CD4-positive, alpha-beta memory T cell (primary cell): Measurements from ENCODE around the gene XXYLT1. TPM values are rescaled to one million over a fixed set of nuclear protein-coding genes. Genes with fewer than 3 reads are reported as not detected.
"Not testable (repeated sequence)": the region's sequence is repeated elsewhere in the genome, so short reads cannot be mapped to it uniquely, and the experiment has no call there.

Experiments
- CTCF ChIA-PET: fragments of 350-600 bp; sonication (Branson Sonifier 250); formaldehyde crosslinking; loops from one replicate; lab custom pipeline; 2021; ENCODE audit warnings: inconsistent platforms; ENCODE audit not compliant: partially characterized antibody; lab: Charles Lee
- POLR2A ChIA-PET: fragments of 350-600 bp; sonication (Branson Sonifier 250); formaldehyde crosslinking; loops from one replicate; lab custom pipeline; 2021; ENCODE audit not compliant: partially characterized antibody; lab: Charles Lee
- DNase-seq, 5 donors: peaks; one replicate each; pipeline versions ENCODE4 v3.0.0 to v3.0.0-alpha.2; 2020 to 2022; ENCODE audit warnings: mixed read lengths in 1 of 5
- H3K27ac ChIP-seq: one replicate; pipeline ENCODE4 v1.7.0; 2013; ENCODE audit warnings: low read depth, low read length
- H3K27me3 ChIP-seq: 2 replicates; pipeline ENCODE4 v1.7.0; 2013; ENCODE audit warnings: mild to moderate bottlenecking, low read length, moderate library complexity; ENCODE audit not compliant: insufficient read depth
- H3K36me3 ChIP-seq: 2 replicates; pipeline ENCODE4 v1.7.0; 2013; ENCODE audit warnings: mild to moderate bottlenecking, low read length, moderate library complexity; ENCODE audit not compliant: insufficient read depth
- H3K4me1 ChIP-seq: 2 replicates; pipeline ENCODE4 v1.7.0; 2013; ENCODE audit warnings: mild to moderate bottlenecking, low read length, moderate library complexity; ENCODE audit not compliant: insufficient read depth
- H3K4me3 ChIP-seq, 2 donors: one replicate each; pipeline ENCODE4 v1.7.0; 2013; ENCODE audit warnings: low read length in 2 of 2, mild to moderate bottlenecking in 1 of 2
- H3K9me3 ChIP-seq, 2 donors: one replicate each; pipeline ENCODE4 v1.7.0; 2013; ENCODE audit warnings: low read length in 2 of 2, control low read depth in 1 of 2; ENCODE audit not compliant: control insufficient read depth in 1 of 2
- H3K27ac Mint-ChIP-seq, 7 donors: one replicate each; pipeline ENCODE4 v1.8.0; 2020 to 2021; ENCODE audit warnings: mixed read lengths in 7 of 7, mild to moderate bottlenecking in 6 of 7, inconsistent platforms in 3 of 7, moderate library complexity in 3 of 7
- H3K27me3 Mint-ChIP-seq, 2 donors: one replicate each; pipeline ENCODE4 v1.8.0; 2020 to 2021; ENCODE audit warnings: mixed read lengths in 2 of 2
- H3K36me3 Mint-ChIP-seq, 2 donors: one replicate each; pipeline ENCODE4 v1.8.0; 2020 to 2021; ENCODE audit warnings: mixed read lengths in 2 of 2, inconsistent platforms in 1 of 2, mild to moderate bottlenecking in 1 of 2
- H3K4me1 Mint-ChIP-seq, 4 donors: one replicate each; pipeline ENCODE4 v1.8.0; 2020 to 2021; ENCODE audit warnings: mixed read lengths in 4 of 4, mild to moderate bottlenecking in 1 of 4
- H3K4me3 Mint-ChIP-seq, 8 donors: one replicate each; pipeline ENCODE4 v1.8.0; 2020 to 2021; ENCODE audit warnings: mixed read lengths in 8 of 8, mild to moderate bottlenecking in 7 of 8, moderate library complexity in 6 of 8, inconsistent platforms in 3 of 8
- H3K9me3 Mint-ChIP-seq, 8 donors: one replicate each; pipeline ENCODE4 v1.8.0; 2020 to 2021; ENCODE audit warnings: mixed read lengths in 8 of 8, mild to moderate bottlenecking in 5 of 8, inconsistent platforms in 3 of 8, moderate library complexity in 1 of 8
- intact Hi-C: fragments of 100-400 bp; cut with micrococcal nuclease; formaldehyde crosslinking; loops from one replicate; pipeline ENCODE4 v1.15.1; 2023
- polyA plus RNA-seq, 2 donors: library from polyadenylated mRNA; unstranded; fragments of 300-500 nt; fragmentation: Illumina TruSeq; gene quantifications; one replicate each; pipeline ENCODE4 v1.2.3, GENCODE V29; 2021
- total RNA-seq, 2 experiments: library from RNA; stranded (reverse); gene quantifications; one replicate each; pipeline ENCODE4 v1.2.3, GENCODE V29; 2021

Gene XXYLT1
- total and polyA plus RNA-seq, 4 experiments from 2014 or later: 3.9 to 6.3 (median 4.3) TPM

DNA sequence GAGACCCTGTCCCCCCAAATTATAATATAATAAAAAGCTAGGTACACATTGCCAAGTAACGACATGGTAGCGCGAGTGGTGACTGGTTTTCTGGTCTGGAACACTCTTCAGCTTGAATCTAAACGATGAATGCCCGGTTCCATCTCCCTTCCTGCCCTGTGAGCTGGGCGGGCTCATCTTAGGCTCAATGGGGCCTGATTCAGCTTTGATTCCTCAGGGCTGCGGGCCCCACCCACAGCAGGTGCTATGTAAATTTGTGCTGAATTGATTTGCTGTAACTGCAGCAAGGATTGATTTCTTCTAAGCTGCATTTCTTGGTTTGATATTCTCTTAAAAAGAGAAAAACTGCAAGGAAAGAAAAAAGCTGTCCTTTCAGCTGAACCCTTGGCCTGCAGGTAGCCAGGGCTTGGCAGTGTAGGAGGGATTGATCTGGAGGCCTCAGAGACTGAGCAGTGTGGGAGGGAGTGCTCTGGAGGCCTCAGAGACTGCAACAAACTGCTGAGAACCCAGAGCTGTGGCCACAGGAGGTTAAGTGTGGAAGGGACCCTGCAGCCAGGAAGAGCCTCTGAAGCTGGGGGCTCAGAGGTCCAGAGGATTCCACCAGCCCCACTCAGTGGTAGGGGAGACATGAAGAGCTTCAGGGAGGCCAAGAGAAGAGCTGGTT is 231.6 kb downstream of the XXYLT1 start:
- H3K4me1 ChIP-seq: no peaks in the 10 kb centered on the region
- no peak for DNase-seq
- Mint-ChIP-seq H3K4me1 (no peaks in the 10 kb centered on the region), H3K9me3 (no peaks in the 10 kb centered on the region), H3K36me3 (no peaks in the 10 kb centered on the region), H3K27me3 (peaks cover 3 to 9% of the 10 kb centered on the region in 2 donors), H3K4me3 (no peak overlapping the region), H3K27ac (no peak overlapping the region)
- no peak overlapping the region for H3K4me3 ChIP-seq
- CTCF ChIA-PET: no interaction called here
- no peak overlapping the region for H3K27ac ChIP-seq
- H3K36me3 ChIP-seq: no peaks in the 10 kb centered on the region
- POLR2A ChIA-PET: no interaction called here
- no peaks in the 10 kb centered on the region for H3K9me3 ChIP-seq
- intact Hi-C loops: no loop called here
- H3K27me3 ChIP-seq: no peaks in the 10 kb centered on the region

DNA sequence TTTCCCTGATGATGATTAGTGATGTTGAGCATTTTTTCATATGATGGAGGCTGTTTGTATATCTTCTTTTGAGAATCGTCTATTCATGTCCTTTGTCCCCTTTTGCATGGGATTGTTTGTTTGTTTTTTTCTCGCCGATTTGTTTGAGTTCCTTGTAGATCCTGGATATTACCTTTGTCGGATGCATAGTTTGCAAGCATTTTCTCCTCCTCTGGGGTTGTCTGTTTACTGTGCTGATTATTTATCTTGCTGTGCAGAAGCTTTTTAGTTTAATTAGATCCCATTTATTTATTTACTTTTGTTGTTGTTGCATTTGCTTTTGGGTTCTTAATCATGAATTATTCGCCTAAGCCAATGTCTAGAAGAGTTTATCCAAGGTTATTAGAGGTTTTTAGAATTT is 232.8 kb downstream of the XXYLT1 start:
- CTCF ChIA-PET: no interaction called here
- Mint-ChIP-seq H3K27ac (no peak overlapping the region), H3K27me3 (peaks cover 5 to 8% of the 10 kb centered on the region in 2 donors), H3K36me3 (no peaks in the 10 kb centered on the region), H3K4me1 (no peaks in the 10 kb centered on the region), H3K9me3 (no peaks in the 10 kb centered on the region), H3K4me3 (no peak overlapping the region)
- Histone ChIP-seq H3K36me3 (no peaks in the 10 kb centered on the region), H3K4me1 (no peaks in the 10 kb centered on the region), H3K9me3 (no peaks in the 10 kb centered on the region), H3K27ac (no peak overlapping the region), H3K4me3 (no peak overlapping the region), H3K27me3 (no peaks in the 10 kb centered on the region)
- POLR2A ChIA-PET: no interaction called here
- intact Hi-C loops: no loop called here
- no peak for DNase-seq

DNA sequence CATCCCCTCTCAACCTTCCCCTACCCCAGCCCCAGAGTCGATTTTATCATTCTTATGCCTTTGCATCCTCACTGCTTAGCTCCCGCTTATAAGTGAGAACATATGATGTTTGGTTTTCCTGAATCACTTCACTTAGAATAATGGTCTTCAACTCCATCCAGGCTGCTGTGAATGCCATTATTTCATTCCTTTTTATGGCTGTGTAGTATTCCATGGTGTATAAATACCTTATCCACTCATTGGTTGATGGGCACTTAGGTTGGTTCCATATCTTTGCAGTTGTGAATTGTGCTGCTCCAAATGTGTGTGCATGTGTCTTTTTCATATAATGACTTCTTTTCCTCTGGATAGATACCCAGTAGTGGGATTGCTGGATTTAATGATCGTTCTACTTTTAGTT is 233.4 kb downstream of the XXYLT1 start:
- DNase-seq, H3K27ac ChIP-seq, H3K9me3 Mint-ChIP-seq, H3K36me3 Mint-ChIP-seq, H3K27ac Mint-ChIP-seq, H3K36me3 ChIP-seq, H3K4me1 ChIP-seq, H3K4me1 Mint-ChIP-seq, H3K27me3 Mint-ChIP-seq, H3K4me3 Mint-ChIP-seq, H3K27me3 ChIP-seq, H3K4me3 ChIP-seq, CTCF ChIA-PET, intact Hi-C loops, H3K9me3 ChIP-seq, POLR2A ChIA-PET: not testable (repeated sequence)

- POLR2A ChIA-PET: no interaction called here
- no peak overlapping the region for H3K27ac Mint-ChIP-seq
Observed at GRCh38 chr3:195036974-195037373, 234.0 kb downstream of the XXYLT1 start.

DNA sequence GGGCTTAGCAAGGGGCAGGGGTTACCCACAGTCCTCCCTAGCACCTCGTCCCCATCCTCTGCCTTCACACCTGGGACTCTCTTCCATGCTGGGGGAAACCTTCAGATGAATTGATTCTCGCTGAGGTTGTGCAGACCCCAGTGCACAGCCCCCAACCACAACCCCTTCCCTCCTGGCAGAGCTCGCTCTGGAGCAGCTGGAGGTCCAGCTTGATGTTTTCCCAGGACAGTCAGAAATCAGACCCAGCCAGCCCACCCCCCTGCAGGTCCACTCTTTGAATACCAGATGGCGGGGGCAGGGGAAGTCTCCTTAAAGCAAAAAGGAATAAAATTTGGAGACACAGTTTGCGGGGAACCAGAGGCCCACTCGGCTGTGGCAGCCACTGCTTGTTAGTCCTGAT is 234.4 kb downstream of the XXYLT1 start:
- H3K27me3 Mint-ChIP-seq: peaks cover 3 to 8% of the 10 kb centered on the region in 2 donors
- POLR2A ChIA-PET: no interaction called here
- H3K36me3 ChIP-seq: no peaks in the 10 kb centered on the region
- H3K4me1 ChIP-seq: no peaks in the 10 kb centered on the region
- H3K4me3 ChIP-seq: no peak overlapping the region
- H3K27me3 ChIP-seq: no peaks in the 10 kb centered on the region
- no peak overlapping the region for H3K4me3 Mint-ChIP-seq
- no peak overlapping the region for H3K27ac ChIP-seq
- no peaks in the 10 kb centered on the region for H3K9me3 Mint-ChIP-seq
- intact Hi-C loops: no loop called here
- no peaks in the 10 kb centered on the region for H3K4me1 Mint-ChIP-seq
- no peaks in the 10 kb centered on the region for H3K36me3 Mint-ChIP-seq
- no peaks in the 10 kb centered on the region for H3K9me3 ChIP-seq
- CTCF ChIA-PET: no interaction called here
- H3K27ac Mint-ChIP-seq: no peak overlapping the region
- DNase-seq: no peak

More at GRCh38 chr3:195036974-195037373, 234.0 kb downstream of the XXYLT1 start:
- Histone ChIP-seq H3K36me3 (no peaks in the 10 kb centered on the region), H3K4me1 (no peaks in the 10 kb centered on the region), H3K27me3 (no peaks in the 10 kb centered on the region), H3K9me3 (no peaks in the 10 kb centered on the region), H3K4me3 (no peak overlapping the region), H3K27ac (no peak overlapping the region)
- CTCF ChIA-PET: no interaction called here
- Mint-ChIP-seq H3K4me1 (no peaks in the 10 kb centered on the region), H3K9me3 (no peaks in the 10 kb centered on the region), H3K36me3 (no peaks in the 10 kb centered on the region), H3K4me3 (no peak overlapping the region), H3K27me3 (peaks cover 3 to 8% of the 10 kb centered on the region in 2 donors)
- no peak for DNase-seq
- intact Hi-C loops: no loop called here

DNA sequence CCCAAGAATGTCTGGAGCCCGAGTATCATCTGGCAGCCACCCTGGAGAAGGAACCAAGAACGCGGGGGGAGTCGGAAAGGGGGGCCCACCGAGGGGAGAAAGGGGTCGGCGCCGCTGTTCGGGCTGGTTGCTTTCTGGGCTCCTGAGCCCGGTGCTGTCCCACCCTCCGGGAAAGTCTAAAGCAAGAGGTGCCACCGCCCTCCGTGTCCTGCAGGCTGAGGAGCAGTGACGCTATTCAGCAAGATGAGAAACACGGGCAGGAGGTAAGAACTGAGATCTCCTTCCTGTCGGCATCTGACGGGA is 234.8 kb downstream of the XXYLT1 start:
- no peak overlapping the region for H3K4me3 Mint-ChIP-seq
- H3K4me3 ChIP-seq: no peak overlapping the region
- no peak overlapping the region for H3K27ac ChIP-seq
- no peaks in the 10 kb centered on the region for H3K27me3 ChIP-seq
- H3K36me3 Mint-ChIP-seq: no peaks in the 10 kb centered on the region
- H3K4me1 ChIP-seq: no peaks in the 10 kb centered on the region
- H3K9me3 ChIP-seq: no peaks in the 10 kb centered on the region
- no peaks in the 10 kb centered on the region for H3K4me1 Mint-ChIP-seq
- intact Hi-C loops: no loop called here
- DNase-seq: no peak
- peaks cover 3 to 8% of the 10 kb centered on the region in 2 donors for H3K27me3 Mint-ChIP-seq
- POLR2A ChIA-PET: no interaction called here
- H3K9me3 Mint-ChIP-seq: no peaks in the 10 kb centered on the region
- CTCF ChIA-PET: no interaction called here
- no peaks in the 10 kb centered on the region for H3K36me3 ChIP-seq
- H3K27ac Mint-ChIP-seq: no peak overlapping the region

- Histone ChIP-seq H3K36me3 (no peaks in the 10 kb centered on the region), H3K27me3 (no peaks in the 10 kb centered on the region), H3K4me3 (no peak overlapping the region), H3K27ac (no peak overlapping the region), H3K4me1 (no peaks in the 10 kb centered on the region), H3K9me3 (no peaks in the 10 kb centered on the region)
- CTCF ChIA-PET: no interaction called here
- DNase-seq: no peak
- Mint-ChIP-seq H3K9me3 (no peaks in the 10 kb centered on the region), H3K27me3 (peaks cover 3 to 8% of the 10 kb centered on the region in 2 donors), H3K27ac (no peak overlapping the region), H3K36me3 (no peaks in the 10 kb centered on the region), H3K4me3 (no peak overlapping the region), H3K4me1 (no peaks in the 10 kb centered on the region)
- POLR2A ChIA-PET: no interaction called here
- intact Hi-C loops: no loop called here
Observed at GRCh38 chr3:195035345-195036202, 235.4 kb downstream of the XXYLT1 start.
